GM19397 (cell line): ENCODE results near the gene NLRP11.
"Not testable (repeated sequence)": the region's sequence is repeated elsewhere in the genome, so short reads cannot be mapped to it uniquely, and the experiment has no call there.

ENCODE experiments used
- ATAC-seq: cut with Tn5 transposase; IDR thresholded peaks from one replicate; pipeline ENCODE4 v1.9.1; 2021; ENCODE audit warnings: mild to moderate bottlenecking, moderate library complexity; ENCODE audit not compliant: unreplicated experiment

NLRP11 gene

DNA sequence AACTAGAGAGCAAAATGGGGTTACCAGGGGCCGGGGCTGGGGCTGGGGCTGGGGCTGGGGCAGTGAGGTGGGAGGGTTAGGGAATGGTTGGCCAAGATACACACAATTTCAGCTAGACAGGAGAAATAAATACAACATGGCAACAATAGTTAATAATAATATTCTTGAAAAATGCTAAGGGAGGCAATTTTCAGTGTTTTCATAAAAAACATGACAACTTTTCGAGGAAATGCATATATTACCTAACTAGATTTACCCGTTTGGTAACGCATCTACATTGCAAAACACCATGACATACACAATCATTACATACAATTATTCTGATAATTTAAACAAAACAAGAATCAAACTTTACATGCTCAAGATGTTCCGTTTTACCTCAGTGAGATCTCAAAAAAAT is 50.7 kb downstream of the NLRP11 start:
- no peak for ATAC-seq

DNA sequence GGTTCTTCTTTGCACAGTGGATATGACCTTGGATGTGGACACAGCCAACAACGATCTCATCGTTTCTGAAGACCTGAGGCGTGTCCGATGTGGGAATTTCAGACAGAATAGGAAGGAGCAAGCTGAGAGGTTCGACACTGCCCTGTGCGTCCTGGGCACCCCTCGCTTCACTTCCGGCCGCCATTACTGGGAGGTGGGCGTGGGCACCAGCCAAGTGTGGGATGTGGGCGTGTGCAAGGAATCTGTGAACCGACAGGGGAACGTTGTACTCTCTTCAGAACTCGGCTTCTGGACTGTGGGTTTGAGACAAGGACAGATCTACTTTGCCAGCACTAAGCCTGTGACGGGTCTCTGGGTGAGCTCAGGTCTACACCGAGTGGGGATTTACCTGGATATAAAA is 53.5 kb downstream of the NLRP11 start:
- ATAC-seq = no peak

DNA sequence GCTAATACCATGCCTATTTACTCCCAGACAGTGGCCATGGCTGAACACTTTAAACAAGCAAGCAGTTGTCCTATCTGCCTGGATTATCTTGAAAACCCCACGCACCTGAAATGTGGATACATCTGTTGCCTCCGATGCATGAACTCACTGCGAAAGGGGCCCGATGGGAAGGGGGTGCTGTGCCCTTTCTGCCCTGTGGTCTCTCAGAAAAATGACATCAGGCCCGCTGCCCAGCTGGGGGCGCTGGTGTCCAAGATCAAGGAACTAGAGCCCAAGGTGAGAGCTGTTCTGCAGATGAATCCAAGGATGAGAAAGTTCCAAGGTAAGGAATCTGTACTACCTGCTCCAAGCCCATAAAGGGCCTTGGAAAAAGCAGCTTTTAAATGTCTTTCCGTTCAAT is 54.3 kb downstream of the NLRP11 start:
- no peak for ATAC-seq

DNA sequence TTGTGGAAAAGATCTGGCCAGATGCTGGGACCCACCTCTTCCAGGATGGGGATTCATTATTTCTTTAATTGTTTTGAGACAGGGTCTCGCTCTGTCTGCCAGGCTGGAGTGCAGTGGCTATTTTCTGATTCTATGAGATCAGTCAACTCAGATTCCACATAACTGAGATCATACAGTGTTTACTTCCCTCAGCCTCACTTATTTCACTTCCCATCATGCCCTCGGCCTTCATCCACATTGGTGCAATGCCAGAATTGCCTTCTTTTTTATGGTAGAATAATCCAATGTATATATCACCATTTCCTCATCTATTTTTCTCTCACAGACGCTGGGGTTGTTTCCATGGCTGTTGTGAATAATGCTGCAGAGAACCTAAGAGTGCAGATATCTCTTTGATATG is 62.2 kb downstream of the NLRP11 start:
- ATAC-seq = not testable (repeated sequence)

DNA sequence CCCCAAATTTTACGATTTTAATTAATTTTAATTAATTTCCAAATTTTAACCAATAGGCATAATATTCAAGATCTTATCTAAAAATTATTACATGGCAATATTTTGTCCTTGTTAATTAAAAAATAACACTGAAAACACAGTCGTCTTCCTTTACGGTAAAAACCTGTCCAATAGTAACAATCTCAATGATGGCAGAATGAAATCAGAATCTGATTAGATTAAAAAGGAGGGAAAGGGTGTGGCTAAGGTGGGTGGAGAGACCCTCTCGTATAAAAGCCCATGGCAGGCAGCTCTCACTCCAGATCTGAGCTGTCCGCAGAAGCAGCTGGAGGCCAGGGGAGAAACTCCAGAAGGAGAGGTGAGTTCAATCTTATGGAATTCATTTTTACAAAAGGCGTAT is 63.0 kb downstream of the NLRP11 start, which contains the start of gene RFPL4AL1:
Gene RFPL4AL1, plus strand, starts transcription at position 301 of the 400 bp plus-strand sequence. CDS start 2,687 bp downstream, outside the sequence.
- ATAC-seq = not testable (repeated sequence)

DNA sequence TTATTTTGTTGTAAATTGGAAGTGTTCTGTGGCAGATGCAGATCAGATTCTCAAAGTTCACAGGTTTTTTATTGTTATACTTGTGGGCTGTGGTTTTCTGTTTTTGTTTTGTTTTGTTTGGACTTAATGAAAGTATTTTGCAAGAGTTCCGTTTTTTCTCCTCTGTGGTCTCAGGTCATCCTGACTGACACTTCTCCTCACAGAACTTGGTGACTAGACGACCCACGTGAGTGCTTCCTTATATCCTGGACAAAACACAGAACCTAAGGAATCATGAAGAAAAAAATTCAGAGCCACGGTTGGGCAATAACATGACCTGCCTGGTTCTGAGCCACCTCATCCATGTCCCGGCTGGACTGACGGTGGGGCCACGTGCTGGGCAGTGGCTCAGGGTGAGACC is 65.3 kb downstream of the NLRP11 start:
- no peak for ATAC-seq

DNA sequence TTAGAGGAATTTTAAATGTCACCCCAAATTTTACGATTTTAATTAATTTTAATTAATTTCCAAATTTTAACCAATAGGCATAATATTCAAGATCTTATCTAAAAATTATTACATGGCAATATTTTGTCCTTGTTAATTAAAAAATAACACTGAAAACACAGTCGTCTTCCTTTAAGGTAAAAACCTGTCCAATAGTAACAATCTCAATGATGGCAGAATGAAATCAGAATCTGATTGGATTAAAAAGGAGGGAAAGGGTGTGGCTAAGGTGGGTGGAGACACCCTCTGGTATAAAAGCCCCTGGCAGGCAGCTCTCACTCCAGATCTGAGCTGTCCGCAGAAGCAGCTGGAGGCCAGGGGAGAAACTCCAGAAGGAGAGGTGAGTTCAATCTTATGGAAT is 73.0 kb downstream of the NLRP11 start, which contains the start of gene RFPL4A:
Gene RFPL4A, plus strand, starts transcription at position 301 of the 400 bp plus-strand sequence. CDS start 2,704 bp downstream, outside the sequence.
- ATAC-seq = not testable (repeated sequence)

DNA sequence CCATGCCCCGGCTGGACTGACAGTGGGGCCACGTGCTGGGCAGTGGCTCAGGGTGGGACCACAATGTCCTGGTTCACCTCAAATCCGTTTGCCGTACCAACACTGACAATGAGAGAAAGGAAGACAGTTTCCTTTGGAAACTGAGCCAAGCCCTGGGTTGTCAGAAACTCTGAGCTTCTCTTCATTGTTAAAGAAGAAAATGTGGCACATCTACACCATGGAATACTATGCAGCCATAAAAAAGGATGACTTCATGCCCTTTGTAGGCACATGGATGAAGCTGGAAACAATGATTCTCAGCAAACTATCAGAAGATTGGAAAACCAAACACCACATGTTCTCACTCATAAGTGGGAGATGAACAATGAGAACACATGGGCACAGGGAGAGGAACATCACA is 75.0 kb downstream of the NLRP11 start:
- not testable (repeated sequence) for ATAC-seq

DNA sequence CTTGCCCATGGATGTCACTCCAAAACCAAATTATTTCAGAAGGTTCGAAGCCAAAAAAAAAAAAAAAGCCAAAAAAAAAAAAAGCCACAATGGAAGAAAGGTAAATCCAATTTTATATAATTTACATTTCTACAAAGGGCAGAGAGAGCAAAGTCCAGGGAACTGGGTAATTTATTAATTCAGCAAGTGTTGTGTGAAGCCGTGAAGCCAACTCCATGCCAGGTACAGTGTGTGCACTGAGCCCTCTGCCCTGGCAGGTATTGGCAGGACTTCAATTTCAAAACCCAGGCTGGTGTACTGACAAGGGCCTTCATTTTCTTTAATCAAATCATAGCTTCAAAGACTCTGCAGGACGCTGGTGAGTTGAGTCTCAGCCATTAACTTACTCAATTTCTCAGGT is 78.4 kb downstream of the NLRP11 start:
- ATAC-seq = no peak

DNA sequence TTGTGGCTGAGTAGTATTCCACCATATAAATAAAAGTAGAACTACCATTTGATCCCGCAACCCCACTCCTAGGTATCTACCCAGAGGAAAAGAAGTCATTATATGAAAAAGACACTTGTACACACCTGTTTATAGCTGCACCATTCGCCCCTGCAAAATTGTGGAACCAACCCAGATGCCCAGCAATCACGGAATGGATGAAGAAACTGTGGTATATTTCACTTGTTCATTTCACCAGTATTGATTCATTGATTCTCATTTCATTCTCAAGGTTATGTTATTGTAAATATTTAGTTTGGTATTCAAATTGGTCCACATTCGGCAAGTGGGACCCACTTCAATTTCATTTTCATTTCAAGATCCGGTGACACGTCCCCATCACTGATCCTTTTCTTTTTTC is 81.1 kb downstream of the NLRP11 start:
- no peak for ATAC-seq

DNA sequence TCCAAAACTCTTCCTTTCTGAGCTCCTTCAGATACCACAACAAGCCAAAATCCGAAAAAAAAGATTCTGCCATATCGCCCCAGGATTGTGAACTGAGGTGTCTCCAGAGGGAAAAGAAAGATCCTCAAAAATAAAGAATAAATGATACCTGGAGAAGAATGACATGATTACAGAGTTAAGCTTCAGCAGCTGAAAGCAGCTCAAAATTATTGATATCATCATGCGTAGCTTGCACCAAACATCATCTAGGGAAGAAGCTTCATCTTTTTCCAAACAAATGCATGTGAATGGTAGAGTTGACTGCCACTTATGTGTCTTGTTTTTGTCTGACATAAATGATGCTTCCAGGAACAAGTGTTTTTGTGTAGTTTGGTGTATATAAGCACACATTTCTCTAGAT is 93.5 kb downstream of the NLRP11 start, which contains the start of gene NLRP9:
Gene NLRP9, minus strand, starts transcription at position 101 of the 400 bp plus-strand sequence. Its CDS starts 28 bp downstream, at position 73.
- no peak for ATAC-seq
